NOMO-1 (cell line): ENCODE results near the gene POM121C.
"Not testable (repeated sequence)": the region's sequence is repeated elsewhere in the genome, so short reads cannot be mapped to it uniquely, and the experiment has no call there.

Experiments used
- DNase-seq, 2 experiments: peaks; one replicate each; lab custom pipeline; 2025; ENCODE audit not compliant: unreplicated experiment in 2 of 2; lab: John Stamatoyannopoulos, UW

POM121C gene

GRCh38 chr7:75439000-75439399, 47.1 kb downstream of the POM121C start:
- DNase-seq: not testable (repeated sequence)

GRCh38 chr7:75423481-75423880, 62.6 kb downstream of the POM121C start:
- DNase-seq: not testable (repeated sequence)

GRCh38 chr7:75421798-75422710, 64.0 kb downstream of the POM121C start:
- DNase-seq: not testable (repeated sequence)

GRCh38 chr7:75420152-75420551, 65.9 kb downstream of the POM121C start:
- DNase-seq: not testable (repeated sequence)

GRCh38 chr7:75419693-75420092, 66.4 kb downstream of the POM121C start:
- not testable (repeated sequence) for DNase-seq

GRCh38 chr7:75419210-75419609, 66.9 kb downstream of the POM121C start:
- not testable (repeated sequence) for DNase-seq

- DNase-seq: not testable (repeated sequence)
Observed at GRCh38 chr7:75418292-75418858, 67.7 kb downstream of the POM121C start.

GRCh38 chr7:75416787-75417186, 69.3 kb downstream of the POM121C start:
- DNase-seq: not testable (repeated sequence)

GRCh38 chr7:75415829-75416373, 70.2 kb downstream of the POM121C start:
- DNase-seq: not testable (repeated sequence)

GRCh38 chr7:75415428-75415817, 70.7 kb downstream of the POM121C start:
- DNase-seq: not testable (repeated sequence)

- DNase-seq: not testable (repeated sequence)
Observed at GRCh38 chr7:75414708-75415427, 71.2 kb downstream of the POM121C start.

- DNase-seq: not testable (repeated sequence)
Observed at GRCh38 chr7:75414204-75414603, 71.9 kb downstream of the POM121C start.

GRCh38 chr7:75410823-75411173, 75.3 kb downstream of the POM121C start:
- DNase-seq: not testable (repeated sequence)

GRCh38 chr7:75409880-75410822, 75.9 kb downstream of the POM121C start:
- DNase-seq: not testable (repeated sequence)

GRCh38 chr7:75404663-75405062, 81.4 kb downstream of the POM121C start:
- DNase-seq: not testable (repeated sequence)

- DNase-seq: not testable (repeated sequence)
Observed at GRCh38 chr7:75403455-75404443, 82.3 kb downstream of the POM121C start.

- not testable (repeated sequence) for DNase-seq
Observed at GRCh38 chr7:75400575-75400974, 85.5 kb downstream of the POM121C start.

- DNase-seq: not testable (repeated sequence)
Observed at GRCh38 chr7:75398771-75399700, 87.1 kb downstream of the POM121C start.
